Omental fat pad (tissue), 4 donors: ENCODE measurements around the gene ZFHX3. TPM values are rescaled to one million over a fixed set of nuclear protein-coding genes. Genes with fewer than 3 reads are reported as not detected.

Experiments used
- ATAC-seq: fragments of 150-250 bp; one replicate; pipeline ENCODE4 v1.9.1; 2016; ENCODE audit warnings: mild to moderate bottlenecking, moderate library complexity; ENCODE audit not compliant: low FRiP score
- DNase-seq: peaks from one replicate; pipeline ENCODE4 v3.0.0-alpha.2; 2019; ENCODE audit warnings: low spot score
- total RNA-seq, 4 donors: library from RNA; depleted of rRNA; stranded (reverse); fragments of >200 nt; gene quantifications; one replicate each; pipeline ENCODE4 v1.1.0, GENCODE V29; 2016
- TF ChIP-seq, protein P1 (sequence below), 3 donors: fragments of 450-650 bp; IDR thresholded peaks; one replicate each; pipeline ENCODE4 v1.5.1; 2016 to 2017; ENCODE audit warnings: antibody characterized with exemption in 3 of 3, mild to moderate bottlenecking in 3 of 3, moderate library complexity in 2 of 3

The ZFHX3 gene
- total RNA-seq, 4 donors from 2014 or later: 11.8 to 35.2 (median 13.7) TPM

DNA sequence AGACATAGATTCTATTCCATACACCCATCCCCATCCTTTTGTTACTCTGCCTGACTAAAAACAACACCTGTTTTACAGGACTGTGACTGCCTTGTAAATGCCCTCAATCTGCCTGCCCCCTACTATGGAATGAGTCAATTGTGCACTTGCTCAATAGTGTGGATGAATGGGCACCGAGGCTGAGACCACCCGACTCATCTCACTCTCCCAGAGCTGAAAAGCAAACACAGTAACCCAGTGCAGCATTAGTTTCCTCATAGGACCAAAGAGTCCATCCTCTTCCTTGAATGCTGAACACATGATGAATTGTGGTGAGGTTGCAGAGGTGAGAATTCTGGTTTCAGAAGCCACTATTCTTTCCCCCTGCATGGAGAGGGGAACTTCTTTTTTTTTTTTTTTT is 233.7 kb downstream of the ZFHX3 start:
- ATAC-seq: no peak
- DNase-seq: no peak
- TF ChIP-seq, protein P1, sequence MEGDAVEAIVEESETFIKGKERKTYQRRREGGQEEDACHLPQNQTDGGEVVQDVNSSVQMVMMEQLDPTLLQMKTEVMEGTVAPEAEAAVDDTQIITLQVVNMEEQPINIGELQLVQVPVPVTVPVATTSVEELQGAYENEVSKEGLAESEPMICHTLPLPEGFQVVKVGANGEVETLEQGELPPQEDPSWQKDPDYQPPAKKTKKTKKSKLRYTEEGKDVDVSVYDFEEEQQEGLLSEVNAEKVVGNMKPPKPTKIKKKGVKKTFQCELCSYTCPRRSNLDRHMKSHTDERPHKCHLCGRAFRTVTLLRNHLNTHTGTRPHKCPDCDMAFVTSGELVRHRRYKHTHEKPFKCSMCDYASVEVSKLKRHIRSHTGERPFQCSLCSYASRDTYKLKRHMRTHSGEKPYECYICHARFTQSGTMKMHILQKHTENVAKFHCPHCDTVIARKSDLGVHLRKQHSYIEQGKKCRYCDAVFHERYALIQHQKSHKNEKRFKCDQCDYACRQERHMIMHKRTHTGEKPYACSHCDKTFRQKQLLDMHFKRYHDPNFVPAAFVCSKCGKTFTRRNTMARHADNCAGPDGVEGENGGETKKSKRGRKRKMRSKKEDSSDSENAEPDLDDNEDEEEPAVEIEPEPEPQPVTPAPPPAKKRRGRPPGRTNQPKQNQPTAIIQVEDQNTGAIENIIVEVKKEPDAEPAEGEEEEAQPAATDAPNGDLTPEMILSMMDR (IDR thresholded peaks at IDR 0.05): no peak

DNA sequence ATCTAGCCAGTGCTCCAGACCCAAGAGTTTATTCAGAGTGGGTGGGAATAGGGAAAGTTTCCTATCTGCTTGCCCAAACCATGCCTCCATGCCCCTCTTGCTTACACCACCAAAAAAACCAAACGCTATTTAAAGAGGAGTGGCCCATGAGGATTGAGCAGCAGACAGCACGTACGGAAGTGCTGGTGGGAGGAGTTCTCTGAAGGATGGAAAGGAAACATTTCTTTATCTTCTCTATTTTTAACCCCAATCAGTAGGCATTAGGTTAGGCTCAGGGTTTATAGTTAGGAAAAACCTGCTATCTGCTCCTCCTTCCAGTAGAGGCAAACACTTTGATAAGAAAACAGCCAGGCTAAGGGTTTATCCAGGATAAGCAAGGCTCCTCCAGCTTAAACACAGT is 235.3 kb downstream of the ZFHX3 start:
- DNase-seq (no peak), ATAC-seq (no peak)
- TF ChIP-seq, protein P1 (IDR thresholded peaks at IDR 0.05): no peak

DNA sequence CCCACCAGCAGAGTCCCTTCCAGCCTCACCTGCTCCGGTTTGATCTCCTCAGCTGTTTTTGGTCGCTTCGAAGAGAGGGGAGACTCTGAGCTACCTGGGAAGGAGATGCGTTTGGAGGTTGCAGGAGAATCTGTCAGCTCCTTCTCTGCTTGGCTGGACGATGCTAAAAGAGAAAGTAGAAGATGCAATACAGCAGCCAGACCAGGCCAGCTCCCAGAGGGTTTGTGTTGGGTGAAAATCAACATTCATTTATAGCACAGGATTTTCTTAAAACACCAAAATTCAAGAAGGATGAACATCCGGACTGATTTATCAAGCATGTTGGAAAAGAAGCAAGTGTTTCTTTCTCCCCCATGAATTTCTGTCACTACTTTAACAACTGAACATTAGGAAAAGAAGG is 236.1 kb downstream of the ZFHX3 start:
- TF ChIP-seq, protein P1 (IDR thresholded peaks at IDR 0.05): no peak
- ATAC-seq (no peak), DNase-seq (no peak)

DNA sequence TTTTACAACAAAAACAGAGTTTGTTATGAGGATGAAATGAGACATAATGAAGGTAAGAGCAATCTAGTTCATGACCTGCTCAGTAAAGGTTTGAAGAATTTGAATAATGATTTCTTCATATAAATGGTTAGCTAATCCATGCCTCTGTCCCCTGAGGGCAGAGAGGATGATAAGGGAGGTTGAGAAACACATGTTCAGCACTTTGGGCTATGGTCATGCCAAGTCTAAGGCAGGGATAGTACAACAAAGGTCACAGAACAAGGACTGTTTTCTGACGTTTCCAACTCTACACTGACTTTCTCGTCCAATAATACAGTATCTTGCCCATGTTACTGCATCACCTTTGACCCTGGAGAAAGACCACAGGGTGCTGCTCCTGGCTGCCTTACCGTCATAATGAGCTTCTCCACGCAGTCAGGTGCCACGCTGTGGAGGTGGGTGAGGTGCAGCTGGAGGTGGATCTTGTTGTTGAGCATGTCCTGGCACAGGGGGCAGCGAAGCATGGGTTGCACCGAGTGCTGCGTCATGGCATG is 236.7 kb downstream of the ZFHX3 start:
- TF ChIP-seq, protein P1 (IDR thresholded peaks at IDR 0.05): no peak
- ATAC-seq: no peak
- DNase-seq: no peak

DNA sequence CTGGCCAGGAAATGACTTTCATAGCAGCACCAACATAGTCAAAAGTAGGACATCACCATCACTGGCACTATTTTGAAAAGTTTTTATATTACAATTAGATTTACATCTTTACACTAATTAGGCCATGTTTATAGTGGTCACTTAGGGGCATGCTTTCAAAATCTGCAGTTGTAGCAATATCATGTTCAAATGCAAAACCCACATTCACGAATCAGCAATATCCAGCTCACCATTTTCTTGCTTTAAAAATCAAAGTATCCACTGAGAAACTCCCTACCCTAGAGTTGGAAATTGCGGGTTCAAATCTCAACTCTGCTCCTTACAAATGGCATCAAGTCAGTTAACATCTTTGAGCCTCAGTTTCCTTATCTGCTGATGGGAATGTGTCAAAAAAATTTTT is 237.4 kb downstream of the ZFHX3 start:
- no peak for ATAC-seq
- DNase-seq: no peak
- TF ChIP-seq, protein P1 (IDR thresholded peaks at IDR 0.05): no peak

DNA sequence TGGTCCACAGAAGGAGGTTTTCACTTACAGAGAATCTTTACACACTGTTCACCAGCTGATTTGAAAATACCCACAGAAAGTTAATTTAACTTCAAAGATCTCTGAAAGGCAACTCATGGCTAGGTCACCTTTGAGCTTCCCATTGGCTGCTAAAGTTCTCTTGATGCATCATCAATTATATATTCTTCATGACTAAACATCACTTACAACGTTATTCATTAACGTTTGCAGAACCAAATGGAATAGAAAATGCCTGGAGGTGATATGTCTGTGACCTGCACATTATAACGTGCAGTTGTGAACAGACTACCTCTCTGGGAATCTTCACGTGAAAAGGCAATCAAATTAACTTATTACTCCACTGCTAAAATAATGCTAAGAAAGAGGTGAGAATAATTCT is 238.5 kb downstream of the ZFHX3 start:
- ATAC-seq (no peak), DNase-seq (no peak)
- TF ChIP-seq, protein P1 (IDR thresholded peaks at IDR 0.05): no peak

DNA sequence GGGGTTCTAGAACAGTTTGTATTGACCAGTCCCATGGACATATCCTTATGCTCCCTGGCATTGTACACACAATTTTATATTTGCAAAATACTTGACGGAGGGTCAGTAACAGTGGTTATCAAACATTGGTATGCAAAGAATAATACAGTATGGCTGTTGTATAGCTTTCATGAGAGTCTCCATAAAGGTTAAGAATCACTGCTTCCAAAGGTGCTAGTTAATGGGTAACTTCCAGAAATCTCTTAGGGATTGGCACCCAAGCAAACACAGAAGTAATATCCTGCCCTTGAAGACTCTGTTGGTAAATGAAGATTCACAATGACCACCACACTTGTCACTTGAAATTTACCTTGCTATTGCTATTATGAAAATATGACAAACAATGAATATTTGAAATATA is 239.2 kb downstream of the ZFHX3 start:
- ATAC-seq (no peak), DNase-seq (no peak)
- TF ChIP-seq, protein P1 (IDR thresholded peaks at IDR 0.05): no peak
